ENCODE data around the gene TIMD4. TPM values are rescaled to one million over a fixed set of nuclear protein-coding genes. Genes with fewer than 3 reads are reported as not detected.

The TIMD4 gene
- total RNA-seq, 4 donors from 2014 or later: 0.32 to 1.2 (median 0.83) TPM; not detected in 1

DNA sequence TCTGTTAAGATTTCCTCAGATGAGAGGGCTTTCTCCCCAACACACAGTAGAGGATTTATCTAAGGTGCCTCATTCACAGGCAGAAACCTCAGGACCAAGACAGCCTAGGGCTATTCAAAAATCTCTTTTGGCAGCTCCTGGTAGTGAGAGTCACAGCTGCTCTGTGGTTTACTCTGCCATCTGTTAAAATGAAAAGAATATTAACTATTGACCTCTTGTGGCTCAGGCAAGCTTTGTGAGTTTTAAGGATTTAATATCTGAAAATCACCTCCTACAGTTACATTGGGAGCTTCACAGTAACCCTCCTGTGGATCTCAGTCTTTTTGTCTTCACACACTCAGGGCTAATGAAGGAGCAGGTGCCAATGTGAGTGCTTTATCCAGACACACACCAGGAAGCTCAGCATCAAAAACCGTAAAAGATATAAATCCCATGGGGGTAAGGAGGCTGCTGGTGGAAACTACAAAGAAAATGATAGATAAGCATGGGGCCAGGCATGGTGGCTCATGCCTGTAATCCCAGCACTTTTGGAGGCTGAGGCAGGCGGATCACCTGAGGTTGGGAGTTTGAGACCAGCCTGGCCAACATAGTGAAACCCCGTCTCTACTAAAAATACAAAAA, 83.3 kb downstream of the TIMD4 start:
- Histone ChIP-seq H3K9me3 (no peaks in the 10 kb centered on the region), H3K4me3 (no peak overlapping the region), H3K27me3 (no peaks in the 10 kb centered on the region), H3K36me3 (no peaks in the 10 kb centered on the region), H3K4me1 (no peaks in the 10 kb centered on the region), H3K27ac (replicated peaks in 1 of 4) (no peak overlapping the region)
- no peak for DNase-seq (ENCODE audit: extremely low spot score)
- TF ChIP-seq, protein P1, sequence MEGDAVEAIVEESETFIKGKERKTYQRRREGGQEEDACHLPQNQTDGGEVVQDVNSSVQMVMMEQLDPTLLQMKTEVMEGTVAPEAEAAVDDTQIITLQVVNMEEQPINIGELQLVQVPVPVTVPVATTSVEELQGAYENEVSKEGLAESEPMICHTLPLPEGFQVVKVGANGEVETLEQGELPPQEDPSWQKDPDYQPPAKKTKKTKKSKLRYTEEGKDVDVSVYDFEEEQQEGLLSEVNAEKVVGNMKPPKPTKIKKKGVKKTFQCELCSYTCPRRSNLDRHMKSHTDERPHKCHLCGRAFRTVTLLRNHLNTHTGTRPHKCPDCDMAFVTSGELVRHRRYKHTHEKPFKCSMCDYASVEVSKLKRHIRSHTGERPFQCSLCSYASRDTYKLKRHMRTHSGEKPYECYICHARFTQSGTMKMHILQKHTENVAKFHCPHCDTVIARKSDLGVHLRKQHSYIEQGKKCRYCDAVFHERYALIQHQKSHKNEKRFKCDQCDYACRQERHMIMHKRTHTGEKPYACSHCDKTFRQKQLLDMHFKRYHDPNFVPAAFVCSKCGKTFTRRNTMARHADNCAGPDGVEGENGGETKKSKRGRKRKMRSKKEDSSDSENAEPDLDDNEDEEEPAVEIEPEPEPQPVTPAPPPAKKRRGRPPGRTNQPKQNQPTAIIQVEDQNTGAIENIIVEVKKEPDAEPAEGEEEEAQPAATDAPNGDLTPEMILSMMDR (IDR thresholded peaks at IDR 0.05): no peak
- TF ChIP-seq POLR2A (IDR thresholded peaks at IDR 0.05; ENCODE audit: low read depth) (no peak), EP300 (IDR thresholded peaks at IDR 0.05) (no peak)
- 82% methylated on average over 3 of the region's 3 CpGs for WGBS
- intact Hi-C loops (cut with DNase I): no loop called here

DNA sequence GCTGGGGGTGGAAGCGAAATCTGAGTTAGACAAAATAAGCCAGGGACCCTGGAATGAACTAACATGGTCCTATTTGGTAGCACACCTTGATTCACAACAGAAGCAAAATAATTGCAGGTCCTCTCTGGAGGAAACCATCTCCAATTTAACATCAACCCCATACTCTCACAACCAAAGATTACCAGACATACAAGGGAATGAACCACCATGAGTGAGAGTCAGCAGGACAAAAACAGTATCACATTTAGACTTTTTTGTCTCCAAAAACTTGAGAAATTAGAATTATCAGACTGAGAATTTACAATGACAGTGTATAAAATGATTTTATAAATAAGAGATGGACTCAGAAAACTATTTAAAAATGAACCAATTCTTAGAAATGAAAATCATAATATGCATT, 91.8 kb downstream of the TIMD4 start:
- Histone ChIP-seq H3K4me3 (no peak overlapping the region), H3K9me3 (peaks cover 0 to 8% (median 0%) of the 10 kb centered on the region in 4 donors), H3K4me1 (no peaks in the 10 kb centered on the region), H3K27me3 (no peaks in the 10 kb centered on the region), H3K36me3 (no peaks in the 10 kb centered on the region), H3K27ac (replicated peaks in 1 of 4) (no peak overlapping the region)
- WGBS: 100% methylated on average over 1 of the region's 1 CpG
- DNase-seq (ENCODE audit: extremely low spot score): no peak
- TF ChIP-seq POLR2A (IDR thresholded peaks at IDR 0.05; ENCODE audit: low read depth): no peak
- no peak for TF ChIP-seq EP300 (IDR thresholded peaks at IDR 0.05)
- TF ChIP-seq, protein P1 (IDR thresholded peaks at IDR 0.05): no peak
- TF ChIP-seq POLR2AphosphoS5 (IDR thresholded peaks at IDR 0.05): no peak
- intact Hi-C loops (cut with DNase I): no loop called here

DNA sequence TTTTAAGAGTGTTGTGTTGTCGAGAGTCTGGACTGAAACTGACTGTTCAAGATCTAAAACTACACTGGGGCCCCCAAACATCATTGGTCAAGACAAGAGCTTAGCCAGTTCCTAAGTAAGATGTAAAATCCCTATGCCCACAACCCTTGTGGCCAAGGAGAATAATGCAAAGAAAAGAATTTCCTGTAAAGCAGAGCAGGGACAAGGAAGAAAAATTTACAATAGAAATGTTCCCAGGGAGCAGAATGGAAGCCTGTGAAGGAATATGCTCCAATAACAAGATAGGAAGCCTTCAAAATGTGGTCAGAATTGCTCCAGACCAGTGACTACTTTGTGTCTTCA, 92.6 kb downstream of the TIMD4 start:
- H3K4me3 ChIP-seq: no peak overlapping the region
- WGBS: 89% methylated on average over 1 of the region's 1 CpG

More for the DNA sequence above, 92.6 kb downstream of the TIMD4 start:
- intact Hi-C loops (cut with DNase I): no loop called here
- peaks cover 0 to 8% (median 0%) of the 10 kb centered on the region in 4 donors for H3K9me3 ChIP-seq
- H3K4me1 ChIP-seq: no peaks in the 10 kb centered on the region
- DNase-seq (ENCODE audit: extremely low spot score): no peak
- no peak overlapping the region for H3K27ac ChIP-seq (replicated peaks in 1 of 4)
- TF ChIP-seq EP300 (IDR thresholded peaks at IDR 0.05): no peak
- TF ChIP-seq, protein P1 (IDR thresholded peaks at IDR 0.05): no peak
- no peak for TF ChIP-seq POLR2AphosphoS5 (IDR thresholded peaks at IDR 0.05)
- no peak for TF ChIP-seq POLR2A (IDR thresholded peaks at IDR 0.05; ENCODE audit: low read depth)
- no peaks in the 10 kb centered on the region for H3K36me3 ChIP-seq
- H3K27me3 ChIP-seq: no peaks in the 10 kb centered on the region

Other genes with a start within 250 kb of the TIMD4 start
- not detected for gene PPP1R2B, start 112.9 kb downstream of the TIMD4 start, total RNA-seq
- gene HAVCR1, start 95.9 kb upstream of the TIMD4 start, total RNA-seq: under 1 TPM in 1 of 4 donors, not detected in 3; 0.17 TPM
- gene HAVCR2, start 145.8 kb upstream of the TIMD4 start, total RNA-seq: 10 to 100 TPM in 1 of 4 donors, 1 to 10 TPM in 3; 4.1 to 12.8 (median 5.8) TPM
- gene MED7, start 179.6 kb upstream of the TIMD4 start, total RNA-seq: 10 to 100 TPM in 3 of 4 donors, 1 to 10 TPM in 1; 8.4 to 12.5 (median 10.4) TPM
- not detected for gene GARIN3, start 203.0 kb upstream of the TIMD4 start, total RNA-seq
- gene ITK, start 217.6 kb upstream of the TIMD4 start, total RNA-seq: 1 to 10 TPM in 3 of 4 donors, under 1 TPM in 1; 0.80 to 6.3 (median 1.6) TPM

Measured in esophagus muscularis mucosa (tissue), 4 donors.